ENCODE data around the gene ATP6V1F. TPM values are rescaled to one million over a fixed set of nuclear protein-coding genes. Genes with fewer than 3 reads are reported as not detected.
A peak's percentile ranks its signal among the peaks of the same experiment; 100 is the strongest.

The ATP6V1F gene
- total and polyA plus RNA-seq, 8 donors: 2.0 to 282 (median 67.7) TPM

- peak in 1 of 2 donors; percentile 66 for DNase-seq
These were observed 34.5 kb upstream of the ATP6V1F start for GRCh38 chr7:128827971-128828711.

GRCh38 chr7:128829391-128830166, 33.1 kb upstream of the ATP6V1F start:
- H3K4me3 ChIP-seq: peak overlapping the region; percentile 47 to 65 (median 58)
- H3K27ac ChIP-seq: peak overlapping the region in 4 of 5 donors; percentile 54 to 95 (median 66)
- H3K4me1 ChIP-seq: peaks cover 35 to 65% (median 45%) of the 10 kb centered on the region in 4 donors
- peaks cover 0 to 48% (median 27%) of the 10 kb centered on the region in 3 donors for H3K27me3 ChIP-seq
- TF ChIP-seq EP300 (IDR thresholded peaks at IDR 0.05) (no peak), CTCF (IDR thresholded peaks at IDR 0.05) (no peak), POLR2AphosphoS5 (IDR thresholded peaks at IDR 0.05) (peak in 1 of 3 donors; percentile 30), POLR2A (IDR thresholded peaks at IDR 0.05) (no peak)
- peak; percentile 48 to 70 for DNase-seq
- intact Hi-C loops (cut with DNase I; ENCODE audit: low total_unique reads): no loop called here
- H3K36me3 ChIP-seq: no peaks in the 10 kb centered on the region
- H3K9me3 ChIP-seq: no peaks in the 10 kb centered on the region
- WGBS, 5 donors: 20 to 28% (median 24%) methylated on average over 8 to 13 of the region's 13 CpGs

More at GRCh38 chr7:128827971-128828711, 34.5 kb upstream of the ATP6V1F start:
- intact Hi-C loops (cut with DNase I; ENCODE audit: low total_unique reads): no loop called here
- H3K27me3 ChIP-seq: peaks cover 0 to 41% (median 27%) of the 10 kb centered on the region in 3 donors
- H3K9me3 ChIP-seq: no peaks in the 10 kb centered on the region
- TF ChIP-seq EP300 (IDR thresholded peaks at IDR 0.05): no peak
- H3K27ac ChIP-seq: peak overlapping the region; percentile 6 to 95 (median 62)
- H3K4me1 ChIP-seq: peaks cover 27 to 51% (median 38%) of the 10 kb centered on the region in 4 donors
- 69 to 84% (median 79%) methylated on average over 10 of the region's 10 CpGs for WGBS, 5 donors
- H3K36me3 ChIP-seq: no peaks in the 10 kb centered on the region
- no peak overlapping the region for H3K4me3 ChIP-seq

- Histone ChIP-seq H3K27me3 (peaks cover 0 to 48% (median 27%) of the 10 kb centered on the region in 3 donors), H3K36me3 (peaks cover 0 to 5% (median 2%) of the 10 kb centered on the region in 4 donors), H3K27ac (peak within 1 kb of the TSS; percentile 29 to 95 (median 74)), H3K4me3 (peak within 1 kb of the TSS; percentile 47 to 65 (median 58)), H3K4me1 (peaks cover 35 to 75% (median 45%) of the 10 kb centered on the region in 4 donors), H3K9me3 (no peaks in the 10 kb centered on the region)
- intact Hi-C loops (cut with DNase I; ENCODE audit: low total_unique reads): no loop called here
- 2 to 6% (median 3%) methylated on average over 72 to 109 of the region's 109 CpGs; no CpG with 5 or more reads in 1 of the 5 donors for WGBS, 5 donors
- TF ChIP-seq CTCF (IDR thresholded peaks at IDR 0.05) (no peak), EP300 (IDR thresholded peaks at IDR 0.05) (no peak), POLR2AphosphoS5 (IDR thresholded peaks at IDR 0.05) (peak in 2 of 3 donors; percentile 43 to 71), POLR2A (IDR thresholded peaks at IDR 0.05) (no peak)
- DNase-seq: peak; percentile 50 to 89
These were observed 32.2 kb upstream of the ATP6V1F start, which contains the start of gene FLNC for GRCh38 chr7:128830231-128831177. Gene FLNC (plus strand): TSS chr7:128830406. CDS start chr7:128830638, 232 bp downstream.

DNA sequence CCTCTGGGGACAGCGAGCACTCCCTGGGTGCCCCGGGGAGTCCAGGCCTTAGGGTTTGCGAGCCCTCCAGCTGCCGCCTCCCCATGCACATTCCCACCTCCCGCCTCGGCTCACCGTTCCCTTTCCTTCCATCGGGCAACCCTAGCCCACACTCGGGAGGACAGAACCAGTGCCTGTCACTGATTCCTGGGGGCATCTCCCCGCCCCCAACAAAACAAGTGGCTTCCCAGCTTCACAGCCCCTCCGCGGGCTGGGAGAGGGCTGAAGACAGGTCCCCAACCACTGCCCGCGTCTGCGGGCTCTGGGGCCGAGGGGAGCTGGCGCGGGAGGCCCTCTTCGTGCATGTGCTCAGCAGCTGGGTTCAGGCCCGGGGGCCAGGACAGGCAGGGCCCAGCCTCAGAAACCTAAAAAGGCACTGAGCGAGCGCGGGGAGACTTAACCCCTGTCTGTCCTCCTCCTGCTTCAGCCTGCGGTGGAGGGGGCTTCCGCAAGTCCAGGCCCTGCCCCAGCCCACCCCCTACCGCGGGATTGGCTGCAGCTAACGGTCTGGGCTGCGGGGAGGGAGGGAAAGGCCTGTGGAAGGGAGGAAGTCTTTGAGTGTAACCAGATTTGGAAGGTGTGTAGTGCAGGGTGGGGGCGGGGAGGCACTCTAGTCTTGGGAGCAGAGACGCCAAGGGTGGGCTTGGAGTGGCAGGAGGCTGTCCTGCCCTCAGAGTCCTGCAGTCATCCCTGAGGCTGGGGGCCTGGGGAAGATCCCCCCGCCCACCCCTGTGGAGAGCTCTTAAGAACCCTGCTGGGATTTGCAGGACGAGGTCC, 31.3 kb upstream of the ATP6V1F start:
- peaks cover 35 to 84% (median 45%) of the 10 kb centered on the region in 4 donors for H3K4me1 ChIP-seq

More for the DNA sequence above, 31.3 kb upstream of the ATP6V1F start:
- DNase-seq: peak in 1 of 2 donors; percentile 90
- intact Hi-C loops (cut with DNase I; ENCODE audit: low total_unique reads): no loop called here
- 13 to 23% (median 15%) methylated on average over 23 to 33 of the region's 33 CpGs for WGBS, 5 donors
- TF ChIP-seq CTCF (IDR thresholded peaks at IDR 0.05): no peak
- peak in 2 of 3 donors; percentile 14 to 40 for TF ChIP-seq POLR2AphosphoS5 (IDR thresholded peaks at IDR 0.05)
- peaks cover 0 to 48% (median 27%) of the 10 kb centered on the region in 3 donors for H3K27me3 ChIP-seq
- peak overlapping the region; percentile 25 to 95 (median 74) for H3K27ac ChIP-seq
- no peaks in the 10 kb centered on the region for H3K9me3 ChIP-seq
- peaks cover 0 to 13% (median 5%) of the 10 kb centered on the region in 4 donors for H3K36me3 ChIP-seq
- H3K4me3 ChIP-seq: peak overlapping the region; percentile 47 to 65 (median 58)

Measured in stomach (tissue), 9 donors.